ENCODE measurements around the gene PCNA. TPM values are rescaled to one million over a fixed set of nuclear protein-coding genes. Genes with fewer than 3 reads are reported as not detected.
"Not testable (repeated sequence)": the region's sequence is repeated elsewhere in the genome, so short reads cannot be mapped to it uniquely, and the experiment has no call there.

PCNA gene
- total RNA-seq, 4 donors from 2014 or later, result 21.9 to 60.0 (median 54.1) TPM

DNA sequence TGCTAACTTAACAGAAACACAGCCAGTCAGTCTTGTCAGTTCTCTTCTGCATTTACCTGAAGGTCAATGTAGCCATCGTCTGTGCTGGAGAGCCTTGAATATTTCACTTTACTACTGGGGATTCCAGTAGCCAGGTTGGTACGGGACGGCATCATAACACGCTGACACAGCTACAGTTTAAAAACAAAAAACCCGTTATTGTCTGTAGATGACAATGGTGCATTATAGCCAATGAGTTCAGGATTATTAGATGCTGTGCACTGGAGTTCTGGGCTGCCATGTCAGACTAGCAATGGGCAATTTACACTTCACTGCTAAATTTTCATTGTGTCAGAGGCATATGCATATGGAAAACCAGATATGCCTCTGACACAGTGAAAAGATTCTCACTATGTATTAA, 10.5 kb downstream of the PCNA start:
- Histone ChIP-seq H3K36me3 (peaks cover 56% of the 10 kb centered on the region), H3K4me1 (peaks cover 16% of the 10 kb centered on the region), H3K4me3 (no peak overlapping the region), H3K27ac (no peak overlapping the region), H3K27me3 (no peaks in the 10 kb centered on the region), H3K9me3 (no peaks in the 10 kb centered on the region)
- TF ChIP-seq EP300 (IDR thresholded peaks at IDR 0.05) (no peak), POLR2AphosphoS5 (IDR thresholded peaks at IDR 0.05) (no peak), POLR2A (IDR thresholded peaks at IDR 0.05) (no peak)
- TF ChIP-seq, protein P1, sequence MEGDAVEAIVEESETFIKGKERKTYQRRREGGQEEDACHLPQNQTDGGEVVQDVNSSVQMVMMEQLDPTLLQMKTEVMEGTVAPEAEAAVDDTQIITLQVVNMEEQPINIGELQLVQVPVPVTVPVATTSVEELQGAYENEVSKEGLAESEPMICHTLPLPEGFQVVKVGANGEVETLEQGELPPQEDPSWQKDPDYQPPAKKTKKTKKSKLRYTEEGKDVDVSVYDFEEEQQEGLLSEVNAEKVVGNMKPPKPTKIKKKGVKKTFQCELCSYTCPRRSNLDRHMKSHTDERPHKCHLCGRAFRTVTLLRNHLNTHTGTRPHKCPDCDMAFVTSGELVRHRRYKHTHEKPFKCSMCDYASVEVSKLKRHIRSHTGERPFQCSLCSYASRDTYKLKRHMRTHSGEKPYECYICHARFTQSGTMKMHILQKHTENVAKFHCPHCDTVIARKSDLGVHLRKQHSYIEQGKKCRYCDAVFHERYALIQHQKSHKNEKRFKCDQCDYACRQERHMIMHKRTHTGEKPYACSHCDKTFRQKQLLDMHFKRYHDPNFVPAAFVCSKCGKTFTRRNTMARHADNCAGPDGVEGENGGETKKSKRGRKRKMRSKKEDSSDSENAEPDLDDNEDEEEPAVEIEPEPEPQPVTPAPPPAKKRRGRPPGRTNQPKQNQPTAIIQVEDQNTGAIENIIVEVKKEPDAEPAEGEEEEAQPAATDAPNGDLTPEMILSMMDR (IDR thresholded peaks at IDR 0.05), result no peak
- WGBS, result 93% methylated on average over 5 of the region's 5 CpGs
- no peak for DNase-seq (ENCODE audit: low spot score in 2 of 2)

DNA sequence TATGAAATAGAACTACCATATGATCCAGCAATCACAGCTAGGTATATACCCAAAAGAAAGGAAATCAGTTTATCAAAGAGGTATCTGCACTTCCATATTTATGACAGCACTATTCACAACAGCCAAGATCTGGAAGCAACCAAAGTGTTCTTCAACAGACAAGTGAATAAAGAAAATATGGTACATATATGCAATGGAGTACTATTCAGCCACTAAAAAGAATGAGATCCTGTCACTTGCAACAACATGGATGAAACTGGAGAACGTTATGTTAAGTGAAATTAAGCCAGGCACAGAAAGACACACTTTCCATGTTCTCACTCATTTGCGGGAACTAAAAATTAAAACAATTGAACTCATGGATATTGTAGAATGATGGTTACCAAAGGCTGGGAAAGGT, 15.3 kb downstream of the PCNA start:
- H3K27ac ChIP-seq, result no peak overlapping the region
- H3K4me3 ChIP-seq, result no peak overlapping the region
- H3K36me3 ChIP-seq, result peaks cover 76% of the 10 kb centered on the region
- H3K4me1 ChIP-seq, result no peaks in the 10 kb centered on the region
- DNase-seq (ENCODE audit: low spot score in 2 of 2), result no peak
- WGBS, result 97% methylated on average over 2 of the region's 2 CpGs
- no peak for TF ChIP-seq EP300 (IDR thresholded peaks at IDR 0.05)
- TF ChIP-seq POLR2A (IDR thresholded peaks at IDR 0.05), result no peak
- no peak for TF ChIP-seq POLR2AphosphoS5 (IDR thresholded peaks at IDR 0.05)
- TF ChIP-seq, protein P1 (IDR thresholded peaks at IDR 0.05), result no peak
- no peaks in the 10 kb centered on the region for H3K27me3 ChIP-seq
- H3K9me3 ChIP-seq, result no peaks in the 10 kb centered on the region

DNA sequence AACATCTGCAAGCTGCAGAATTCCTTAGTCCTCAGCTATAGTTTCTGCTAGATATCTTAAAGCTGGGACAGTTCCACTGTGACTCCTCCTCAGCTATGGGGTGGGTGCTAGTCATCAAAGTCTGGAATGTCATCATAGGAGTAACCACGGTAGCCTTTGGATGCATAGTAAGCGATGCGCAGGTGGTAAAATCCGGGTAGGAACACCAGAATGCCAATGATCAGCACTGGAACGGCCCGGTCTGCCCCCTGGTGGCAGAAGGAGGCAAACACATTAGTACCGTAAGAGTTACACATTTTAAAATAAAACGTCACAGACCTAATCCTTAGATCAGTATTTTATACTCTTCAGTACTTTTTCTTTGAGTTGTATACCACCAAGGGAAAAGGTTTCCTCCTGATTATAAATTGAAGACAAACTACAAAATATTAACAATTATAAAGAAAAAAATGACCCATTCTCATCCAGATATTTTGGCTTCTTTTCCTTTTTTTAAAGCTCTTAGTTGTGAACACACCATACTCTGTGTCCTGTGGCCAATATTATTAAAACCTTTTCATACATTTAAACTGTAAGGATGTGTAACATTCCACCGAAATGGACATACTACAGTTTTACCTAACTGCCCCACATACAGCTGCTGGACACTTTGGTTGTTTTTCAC, 18.9 kb downstream of the PCNA start:
- no peaks in the 10 kb centered on the region for H3K9me3 ChIP-seq
- H3K36me3 ChIP-seq, result peaks cover 59% of the 10 kb centered on the region
- H3K27me3 ChIP-seq, result no peaks in the 10 kb centered on the region
- TF ChIP-seq, protein P1 (IDR thresholded peaks at IDR 0.05), result peak; percentile 76 to 82
- no peak for TF ChIP-seq POLR2A (IDR thresholded peaks at IDR 0.05)
- H3K4me3 ChIP-seq, result no peak overlapping the region
- no peaks in the 10 kb centered on the region for H3K4me1 ChIP-seq
- 9% methylated on average over 9 of the region's 9 CpGs for WGBS
- H3K27ac ChIP-seq, result no peak overlapping the region
- DNase-seq (ENCODE audit: low spot score in 2 of 2), result peak; percentile 82 to 88

DNA sequence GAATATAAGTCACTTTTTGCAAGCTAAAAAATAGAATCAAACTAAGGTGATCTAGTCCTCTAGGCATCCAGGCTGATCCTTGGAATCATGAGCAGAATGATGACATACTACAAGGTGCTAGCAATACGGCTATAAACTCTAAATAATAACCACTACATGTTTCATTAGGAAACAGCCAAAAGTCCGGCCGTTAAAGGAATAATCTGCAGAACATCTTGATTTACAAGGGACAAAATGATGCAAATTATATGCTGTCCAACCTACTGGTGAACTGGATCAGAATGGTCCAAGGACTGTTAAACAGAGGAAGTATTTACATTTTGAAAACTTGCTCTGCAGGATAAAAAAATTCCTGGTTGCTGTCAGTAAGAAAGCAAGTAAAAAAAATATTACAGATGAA, 19.8 kb downstream of the PCNA start:
- not testable (repeated sequence) for H3K4me3 ChIP-seq; H3K4me1 ChIP-seq; H3K27ac ChIP-seq; DNase-seq (ENCODE audit: low spot score in 2 of 2); H3K27me3 ChIP-seq; H3K9me3 ChIP-seq
- peaks cover 50% of the 10 kb centered on the region for H3K36me3 ChIP-seq
- WGBS, result 88% methylated on average over 3 of the region's 3 CpGs

DNA sequence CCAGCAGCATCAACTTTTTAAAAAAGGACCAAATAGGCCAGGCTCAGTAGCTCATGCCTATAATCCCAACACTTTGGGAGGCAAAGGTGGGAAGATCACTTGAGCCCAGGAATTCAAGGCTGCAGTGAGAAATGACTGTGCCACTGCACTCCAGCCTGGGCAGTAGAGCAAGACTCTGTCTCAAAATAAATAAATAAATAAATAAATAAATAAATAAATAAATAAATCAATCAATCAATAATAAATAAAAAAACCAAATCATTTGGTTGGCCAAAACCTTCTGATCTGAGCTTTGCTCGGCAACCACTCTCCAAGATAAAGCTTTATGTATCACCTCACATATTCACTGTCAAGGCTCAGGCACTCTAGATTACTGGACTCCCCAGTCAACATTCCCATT, 20.7 kb downstream of the PCNA start:
- H3K36me3 ChIP-seq, result peaks cover 41% of the 10 kb centered on the region
- H3K4me3 ChIP-seq; H3K4me1 ChIP-seq; H3K9me3 ChIP-seq; H3K27me3 ChIP-seq; DNase-seq (ENCODE audit: low spot score in 2 of 2); H3K27ac ChIP-seq: not testable (repeated sequence)
- WGBS, result 91% methylated on average over 1 of the region's 1 CpG

DNA sequence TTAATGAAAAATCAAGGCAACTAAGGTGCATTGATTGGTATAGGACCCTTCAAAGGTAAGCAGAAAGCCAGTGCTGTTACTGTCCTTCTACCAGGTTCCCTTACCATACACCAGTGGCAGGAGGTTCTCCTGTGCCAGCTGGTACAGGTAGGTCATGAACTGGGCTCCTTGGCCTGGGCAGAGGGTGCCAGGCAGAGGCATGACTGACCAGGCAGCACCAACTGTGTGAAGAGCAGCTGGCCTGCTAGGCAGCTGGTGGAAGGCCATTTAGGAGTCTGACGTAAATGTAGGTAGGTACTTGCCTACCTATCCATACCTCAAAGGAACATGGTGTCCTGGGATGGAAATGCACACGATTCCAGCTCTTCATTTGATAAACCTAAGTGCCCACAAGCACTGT, 23.3 kb downstream of the PCNA start:
- no peaks in the 10 kb centered on the region for H3K9me3 ChIP-seq
- no peak for DNase-seq (ENCODE audit: low spot score in 2 of 2)
- H3K27me3 ChIP-seq, result no peaks in the 10 kb centered on the region
- H3K27ac ChIP-seq, result no peak overlapping the region
- no peak for TF ChIP-seq EP300 (IDR thresholded peaks at IDR 0.05)
- TF ChIP-seq, protein P1 (IDR thresholded peaks at IDR 0.05), result no peak
- no peak for TF ChIP-seq POLR2A (IDR thresholded peaks at IDR 0.05)
- no peak for TF ChIP-seq POLR2AphosphoS5 (IDR thresholded peaks at IDR 0.05)
- 84% methylated on average over 2 of the region's 2 CpGs for WGBS
- H3K4me3 ChIP-seq, result no peak overlapping the region
- peaks cover 33% of the 10 kb centered on the region for H3K36me3 ChIP-seq
- H3K4me1 ChIP-seq, result no peaks in the 10 kb centered on the region
